ENCODE data around the gene TLL1. TPM values are rescaled to one million over a fixed set of nuclear protein-coding genes. Genes with fewer than 3 reads are reported as not detected.

The TLL1 gene
- total and polyA plus RNA-seq, 2 experiments from 2014 or later: 0.18 to 2.4 TPM

DNA sequence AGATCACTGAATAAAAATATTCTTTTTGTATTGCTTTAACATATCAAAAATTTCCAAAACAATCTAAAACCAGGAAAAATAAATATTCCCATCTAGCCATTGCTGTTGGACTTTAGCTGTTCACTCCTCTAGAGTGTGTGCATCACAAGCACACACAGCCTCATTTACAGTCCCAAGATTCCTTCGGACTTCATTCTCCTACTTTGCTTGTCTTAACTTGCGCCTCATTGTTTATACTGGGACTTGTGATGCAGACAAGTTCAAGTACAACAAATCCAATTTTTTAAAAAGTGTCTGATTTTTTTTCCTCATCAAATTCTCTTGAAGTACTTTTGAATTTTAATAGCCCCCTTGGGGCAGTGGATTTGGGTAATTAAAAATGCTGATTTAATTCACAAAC lies 55.6 kb downstream of the TLL1 start:
- no peaks in the 10 kb centered on the region; the same call in 2 of the 3 replicates for H3K9me3 Mint-ChIP-seq
- H3K9me2 ChIP-seq (ENCODE audit: insufficient read depth): no peaks in the 10 kb centered on the region
- no peak overlapping the region for H3K27ac ChIP-seq (ENCODE audit: low read depth)

More for the DNA sequence above, 55.6 kb downstream of the TLL1 start:
- Histone ChIP-seq H3K4me2 (no peak overlapping the region), H3K79me2 (replicated peaks; ENCODE audit: insufficient read depth) (no peaks in the 10 kb centered on the region), H3K36me3 (ENCODE audit: insufficient read depth) (no peaks in the 10 kb centered on the region), H2AFZ (no peak overlapping the region), H3F3A (replicated peaks; ENCODE audit: low read depth) (no peaks in the 10 kb centered on the region), H3K4me1 (ENCODE audit: insufficient read depth) (peaks cover 31% of the 10 kb centered on the region), H3K4me3 (no peak overlapping the region), H4K20me1 (replicated peaks; ENCODE audit: insufficient read depth) (no peaks in the 10 kb centered on the region), H3K27me3 (ENCODE audit: insufficient read depth) (no peaks in the 10 kb centered on the region)
- Mint-ChIP-seq H3K4me3 (no peak overlapping the region), H3K27ac (no peak overlapping the region), H3K4me1 (peaks cover 19% of the 10 kb centered on the region), H3K36me3 (ENCODE audit: low read depth) (no peaks in the 10 kb centered on the region), H3K27me3 (ENCODE audit: insufficient read depth, low read depth, poor library complexity) (no peaks in the 10 kb centered on the region)
- TF ChIP-seq, protein P1, sequence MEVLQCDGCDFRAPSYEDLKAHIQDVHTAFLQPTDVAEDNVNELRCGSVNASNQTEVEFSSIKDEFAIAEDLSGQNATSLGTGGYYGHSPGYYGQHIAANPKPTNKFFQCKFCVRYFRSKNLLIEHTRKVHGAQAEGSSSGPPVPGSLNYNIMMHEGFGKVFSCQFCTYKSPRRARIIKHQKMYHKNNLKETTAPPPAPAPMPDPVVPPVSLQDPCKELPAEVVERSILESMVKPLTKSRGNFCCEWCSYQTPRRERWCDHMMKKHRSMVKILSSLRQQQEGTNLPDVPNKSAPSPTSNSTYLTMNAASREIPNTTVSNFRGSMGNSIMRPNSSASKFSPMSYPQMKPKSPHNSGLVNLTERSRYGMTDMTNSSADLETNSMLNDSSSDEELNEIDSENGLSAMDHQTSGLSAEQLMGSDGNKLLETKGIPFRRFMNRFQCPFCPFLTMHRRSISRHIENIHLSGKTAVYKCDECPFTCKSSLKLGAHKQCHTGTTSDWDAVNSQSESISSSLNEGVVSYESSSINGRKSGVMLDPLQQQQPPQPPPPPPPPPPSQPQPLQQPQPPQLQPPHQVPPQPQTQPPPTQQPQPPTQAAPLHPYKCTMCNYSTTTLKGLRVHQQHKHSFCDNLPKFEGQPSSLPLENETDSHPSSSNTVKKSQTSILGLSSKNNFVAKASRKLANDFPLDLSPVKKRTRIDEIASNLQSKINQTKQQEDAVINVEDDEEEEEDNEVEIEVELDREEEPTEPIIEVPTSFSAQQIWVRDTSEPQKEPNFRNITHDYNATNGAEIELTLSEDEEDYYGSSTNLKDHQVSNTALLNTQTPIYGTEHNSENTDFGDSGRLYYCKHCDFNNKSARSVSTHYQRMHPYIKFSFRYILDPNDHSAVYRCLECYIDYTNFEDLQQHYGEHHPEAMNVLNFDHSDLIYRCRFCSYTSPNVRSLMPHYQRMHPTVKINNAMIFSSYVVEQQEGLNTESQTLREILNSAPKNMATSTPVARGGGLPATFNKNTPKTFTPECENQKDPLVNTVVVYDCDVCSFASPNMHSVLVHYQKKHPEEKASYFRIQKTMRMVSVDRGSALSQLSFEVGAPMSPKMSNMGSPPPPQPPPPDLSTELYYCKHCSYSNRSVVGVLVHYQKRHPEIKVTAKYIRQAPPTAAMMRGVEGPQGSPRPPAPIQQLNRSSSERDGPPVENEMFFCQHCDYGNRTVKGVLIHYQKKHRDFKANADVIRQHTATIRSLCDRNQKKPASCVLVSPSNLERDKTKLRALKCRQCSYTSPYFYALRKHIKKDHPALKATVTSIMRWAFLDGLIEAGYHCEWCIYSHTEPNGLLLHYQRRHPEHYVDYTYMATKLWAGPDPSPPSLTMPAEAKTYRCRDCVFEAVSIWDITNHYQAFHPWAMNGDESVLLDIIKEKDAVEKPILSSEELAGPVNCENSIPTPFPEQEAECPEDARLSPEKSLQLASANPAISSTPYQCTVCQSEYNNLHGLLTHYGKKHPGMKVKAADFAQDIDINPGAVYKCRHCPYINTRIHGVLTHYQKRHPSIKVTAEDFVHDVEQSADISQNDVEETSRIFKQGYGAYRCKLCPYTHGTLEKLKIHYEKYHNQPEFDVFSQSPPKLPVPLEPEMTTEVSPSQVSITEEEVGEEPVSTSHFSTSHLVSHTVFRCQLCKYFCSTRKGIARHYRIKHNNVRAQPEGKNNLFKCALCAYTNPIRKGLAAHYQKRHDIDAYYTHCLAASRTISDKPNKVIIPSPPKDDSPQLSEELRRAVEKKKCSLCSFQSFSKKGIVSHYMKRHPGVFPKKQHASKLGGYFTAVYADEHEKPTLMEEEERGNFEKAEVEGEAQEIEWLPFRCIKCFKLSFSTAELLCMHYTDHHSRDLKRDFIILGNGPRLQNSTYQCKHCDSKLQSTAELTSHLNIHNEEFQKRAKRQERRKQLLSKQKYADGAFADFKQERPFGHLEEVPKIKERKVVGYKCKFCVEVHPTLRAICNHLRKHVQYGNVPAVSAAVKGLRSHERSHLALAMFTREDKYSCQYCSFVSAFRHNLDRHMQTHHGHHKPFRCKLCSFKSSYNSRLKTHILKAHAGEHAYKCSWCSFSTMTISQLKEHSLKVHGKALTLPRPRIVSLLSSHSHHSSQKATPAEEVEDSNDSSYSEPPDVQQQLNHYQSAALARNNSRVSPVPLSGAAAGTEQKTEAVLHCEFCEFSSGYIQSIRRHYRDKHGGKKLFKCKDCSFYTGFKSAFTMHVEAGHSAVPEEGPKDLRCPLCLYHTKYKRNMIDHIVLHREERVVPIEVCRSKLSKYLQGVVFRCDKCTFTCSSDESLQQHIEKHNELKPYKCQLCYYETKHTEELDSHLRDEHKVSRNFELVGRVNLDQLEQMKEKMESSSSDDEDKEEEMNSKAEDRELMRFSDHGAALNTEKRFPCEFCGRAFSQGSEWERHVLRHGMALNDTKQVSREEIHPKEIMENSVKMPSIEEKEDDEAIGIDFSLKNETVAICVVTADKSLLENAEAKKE (CRISPR knock-in tag; IDR thresholded peaks at IDR 0.05): no peak
- TF ChIP-seq EZH2phosphoT487 (IDR thresholded peaks at IDR 0.05; ENCODE audit: unreplicated experiment) (no peak), CREB1 (CRISPR knock-in tag; IDR thresholded peaks at IDR 0.05; ENCODE audit: low read depth) (no peak), ZNF114 (CRISPR knock-in tag; IDR thresholded peaks at IDR 0.05) (no peak), POLR2AphosphoS5 (IDR thresholded peaks at IDR 0.05; ENCODE audit: low read depth) (no peak), NANOG (IDR thresholded peaks at IDR 0.05; ENCODE audit: borderline replicate concordance) (no peak), JUNB (IDR thresholded peaks at IDR 0.05; ENCODE audit: unreplicated experiment) (no peak), ZNF331 (CRISPR knock-in tag; IDR thresholded peaks at IDR 0.05; ENCODE audit: low read depth) (no peak)
- TF ChIP-seq, protein P2, sequence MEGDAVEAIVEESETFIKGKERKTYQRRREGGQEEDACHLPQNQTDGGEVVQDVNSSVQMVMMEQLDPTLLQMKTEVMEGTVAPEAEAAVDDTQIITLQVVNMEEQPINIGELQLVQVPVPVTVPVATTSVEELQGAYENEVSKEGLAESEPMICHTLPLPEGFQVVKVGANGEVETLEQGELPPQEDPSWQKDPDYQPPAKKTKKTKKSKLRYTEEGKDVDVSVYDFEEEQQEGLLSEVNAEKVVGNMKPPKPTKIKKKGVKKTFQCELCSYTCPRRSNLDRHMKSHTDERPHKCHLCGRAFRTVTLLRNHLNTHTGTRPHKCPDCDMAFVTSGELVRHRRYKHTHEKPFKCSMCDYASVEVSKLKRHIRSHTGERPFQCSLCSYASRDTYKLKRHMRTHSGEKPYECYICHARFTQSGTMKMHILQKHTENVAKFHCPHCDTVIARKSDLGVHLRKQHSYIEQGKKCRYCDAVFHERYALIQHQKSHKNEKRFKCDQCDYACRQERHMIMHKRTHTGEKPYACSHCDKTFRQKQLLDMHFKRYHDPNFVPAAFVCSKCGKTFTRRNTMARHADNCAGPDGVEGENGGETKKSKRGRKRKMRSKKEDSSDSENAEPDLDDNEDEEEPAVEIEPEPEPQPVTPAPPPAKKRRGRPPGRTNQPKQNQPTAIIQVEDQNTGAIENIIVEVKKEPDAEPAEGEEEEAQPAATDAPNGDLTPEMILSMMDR (conservative IDR thresholded peaks at IDR 0.05; ENCODE audit: low read depth in 2 of 2): no peak
- TF ChIP-seq, protein P3, sequence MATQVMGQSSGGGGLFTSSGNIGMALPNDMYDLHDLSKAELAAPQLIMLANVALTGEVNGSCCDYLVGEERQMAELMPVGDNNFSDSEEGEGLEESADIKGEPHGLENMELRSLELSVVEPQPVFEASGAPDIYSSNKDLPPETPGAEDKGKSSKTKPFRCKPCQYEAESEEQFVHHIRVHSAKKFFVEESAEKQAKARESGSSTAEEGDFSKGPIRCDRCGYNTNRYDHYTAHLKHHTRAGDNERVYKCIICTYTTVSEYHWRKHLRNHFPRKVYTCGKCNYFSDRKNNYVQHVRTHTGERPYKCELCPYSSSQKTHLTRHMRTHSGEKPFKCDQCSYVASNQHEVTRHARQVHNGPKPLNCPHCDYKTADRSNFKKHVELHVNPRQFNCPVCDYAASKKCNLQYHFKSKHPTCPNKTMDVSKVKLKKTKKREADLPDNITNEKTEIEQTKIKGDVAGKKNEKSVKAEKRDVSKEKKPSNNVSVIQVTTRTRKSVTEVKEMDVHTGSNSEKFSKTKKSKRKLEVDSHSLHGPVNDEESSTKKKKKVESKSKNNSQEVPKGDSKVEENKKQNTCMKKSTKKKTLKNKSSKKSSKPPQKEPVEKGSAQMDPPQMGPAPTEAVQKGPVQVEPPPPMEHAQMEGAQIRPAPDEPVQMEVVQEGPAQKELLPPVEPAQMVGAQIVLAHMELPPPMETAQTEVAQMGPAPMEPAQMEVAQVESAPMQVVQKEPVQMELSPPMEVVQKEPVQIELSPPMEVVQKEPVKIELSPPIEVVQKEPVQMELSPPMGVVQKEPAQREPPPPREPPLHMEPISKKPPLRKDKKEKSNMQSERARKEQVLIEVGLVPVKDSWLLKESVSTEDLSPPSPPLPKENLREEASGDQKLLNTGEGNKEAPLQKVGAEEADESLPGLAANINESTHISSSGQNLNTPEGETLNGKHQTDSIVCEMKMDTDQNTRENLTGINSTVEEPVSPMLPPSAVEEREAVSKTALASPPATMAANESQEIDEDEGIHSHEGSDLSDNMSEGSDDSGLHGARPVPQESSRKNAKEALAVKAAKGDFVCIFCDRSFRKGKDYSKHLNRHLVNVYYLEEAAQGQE (IDR thresholded peaks at IDR 0.05; ENCODE audit: unreplicated experiment): no peak
- DNase-seq (ENCODE audit: low spot score) (no peak), ATAC-seq (no peak)

All from GM23338 (cell line).